Measurements from ENCODE around the gene DIAPH1.

DIAPH1 gene

GRCh38 chr5:141489841-141490240 is 129.0 kb downstream of the DIAPH1 start:
- CTCF ChIA-PET: interaction anchor here (0.9 to 1.4 kb wide), 2 partner anchors 24 to 69 kb away, joined by 3 to 6 read pairs; partner anchors contain the start of gene PCDHGA11
- no peaks in the 10 kb centered on the region for H3K4me1 ChIP-seq (ENCODE audit: control insufficient read depth, insufficient read depth, low read length)
- H3K27ac ChIP-seq (ENCODE audit: extremely low read depth, low read depth, low read length): no peak overlapping the region
- TF ChIP-seq ZFP69B (tag by site-specific recombination; IDR thresholded peaks at IDR 0.05) (no peak), ZNF202 (tag by site-specific recombination; IDR thresholded peaks at IDR 0.05; ENCODE audit: borderline replicate concordance) (no peak), ZNF600 (tag by site-specific recombination; IDR thresholded peaks at IDR 0.05) (no peak), ZBTB8A (tag by site-specific recombination; IDR thresholded peaks at IDR 0.05) (no peak), ZNF2 (tag by site-specific recombination; IDR thresholded peaks at IDR 0.05) (no peak), PRDM1 (tag by site-specific recombination; IDR thresholded peaks at IDR 0.05) (no peak)
- TF ChIP-seq, protein P1, sequence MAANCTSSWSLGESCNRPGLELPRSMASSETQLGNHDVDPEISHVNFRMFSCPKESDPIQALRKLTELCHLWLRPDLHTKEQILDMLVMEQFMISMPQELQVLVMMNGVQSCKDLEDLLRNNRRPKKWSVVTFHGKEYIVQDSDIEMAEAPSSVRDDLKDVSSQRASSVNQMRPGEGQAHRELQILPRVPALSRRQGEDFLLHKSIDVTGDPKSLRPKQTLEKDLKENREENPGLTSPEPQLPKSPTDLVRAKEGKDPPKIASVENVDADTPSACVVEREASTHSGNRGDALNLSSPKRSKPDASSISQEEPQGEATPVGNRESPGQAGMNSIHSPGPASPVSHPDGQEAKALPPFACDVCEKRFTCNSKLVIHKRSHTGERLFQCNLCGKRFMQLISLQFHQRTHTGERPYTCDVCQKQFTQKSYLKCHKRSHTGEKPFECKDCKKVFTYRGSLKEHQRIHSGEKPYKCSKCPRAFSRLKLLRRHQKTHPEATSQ (tag by site-specific recombination; IDR thresholded peaks at IDR 0.05): no peak
- TF ChIP-seq, protein P2, sequence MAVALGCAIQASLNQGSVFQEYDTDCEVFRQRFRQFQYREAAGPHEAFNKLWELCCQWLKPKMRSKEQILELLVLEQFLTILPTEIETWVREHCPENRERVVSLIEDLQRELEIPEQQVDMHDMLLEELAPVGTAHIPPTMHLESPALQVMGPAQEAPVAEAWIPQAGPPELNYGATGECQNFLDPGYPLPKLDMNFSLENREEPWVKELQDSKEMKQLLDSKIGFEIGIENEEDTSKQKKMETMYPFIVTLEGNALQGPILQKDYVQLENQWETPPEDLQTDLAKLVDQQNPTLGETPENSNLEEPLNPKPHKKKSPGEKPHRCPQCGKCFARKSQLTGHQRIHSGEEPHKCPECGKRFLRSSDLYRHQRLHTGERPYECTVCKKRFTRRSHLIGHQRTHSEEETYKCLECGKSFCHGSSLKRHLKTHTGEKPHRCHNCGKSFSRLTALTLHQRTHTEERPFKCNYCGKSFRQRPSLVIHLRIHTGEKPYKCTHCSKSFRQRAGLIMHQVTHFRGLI (tag by site-specific recombination; IDR thresholded peaks at IDR 0.05): no peak
- TF ChIP-seq, protein P3, sequence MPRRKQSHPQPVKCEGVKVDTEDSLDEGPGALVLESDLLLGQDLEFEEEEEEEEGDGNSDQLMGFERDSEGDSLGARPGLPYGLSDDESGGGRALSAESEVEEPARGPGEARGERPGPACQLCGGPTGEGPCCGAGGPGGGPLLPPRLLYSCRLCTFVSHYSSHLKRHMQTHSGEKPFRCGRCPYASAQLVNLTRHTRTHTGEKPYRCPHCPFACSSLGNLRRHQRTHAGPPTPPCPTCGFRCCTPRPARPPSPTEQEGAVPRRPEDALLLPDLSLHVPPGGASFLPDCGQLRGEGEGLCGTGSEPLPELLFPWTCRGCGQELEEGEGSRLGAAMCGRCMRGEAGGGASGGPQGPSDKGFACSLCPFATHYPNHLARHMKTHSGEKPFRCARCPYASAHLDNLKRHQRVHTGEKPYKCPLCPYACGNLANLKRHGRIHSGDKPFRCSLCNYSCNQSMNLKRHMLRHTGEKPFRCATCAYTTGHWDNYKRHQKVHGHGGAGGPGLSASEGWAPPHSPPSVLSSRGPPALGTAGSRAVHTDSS (tag by site-specific recombination; IDR thresholded peaks at IDR 0.05): no peak
- POLR2A ChIA-PET: interaction anchor here (0.8 to 1.7 kb wide), 2 partner anchors 9 to 13 kb away, joined by 3 read pairs; no protein-coding TSS in a partner anchor
- H3K36me3 ChIP-seq (ENCODE audit: control insufficient read depth in 2 of 2, insufficient read depth in 1 of 2, low read length in 2 of 2): no peaks in the 10 kb centered on the region
- H3K4me3 ChIP-seq (ENCODE audit: low read depth, low read length): no peak overlapping the region
- H3K9me3 ChIP-seq (ENCODE audit: control insufficient read depth, insufficient read depth, low read depth, low read length): no peaks in the 10 kb centered on the region

- H3K36me3 ChIP-seq (ENCODE audit: control insufficient read depth in 2 of 2, insufficient read depth in 1 of 2, low read length in 2 of 2): no peaks in the 10 kb centered on the region
- no peaks in the 10 kb centered on the region for H3K9me3 ChIP-seq (ENCODE audit: control insufficient read depth, insufficient read depth, low read depth, low read length)
- H3K4me1 ChIP-seq (ENCODE audit: control insufficient read depth, insufficient read depth, low read length): peaks cover 6% of the 10 kb centered on the region
- CTCF ChIA-PET: interaction anchor here (0.7 to 1.4 kb wide), 3 partner anchors 25 to 68 kb away, joined by 3 to 6 read pairs (median 5); partner anchors contain the start of gene PCDHGA11
- no peak within 1 kb of the TSS for H3K4me3 ChIP-seq (ENCODE audit: low read depth, low read length)
- POLR2A ChIA-PET: interaction anchor here (0.6 to 1.7 kb wide), 3 partner anchors 10 to 40 kb away, joined by 3 read pairs; no protein-coding TSS in a partner anchor
- H3K27ac ChIP-seq (ENCODE audit: extremely low read depth, low read depth, low read length): no peak within 1 kb of the TSS
- TF ChIP-seq ZNF16 (tag by site-specific recombination; IDR thresholded peaks at IDR 0.05; ENCODE audit: low read depth) (no peak), ZNF768 (tag by site-specific recombination; IDR thresholded peaks at IDR 0.05) (no peak), ZIC2 (tag by site-specific recombination; IDR thresholded peaks at IDR 0.05) (no peak), ZNF560 (tag by site-specific recombination; IDR thresholded peaks at IDR 0.05; ENCODE audit: borderline replicate concordance) (no peak)
These were observed 129.9 kb downstream of the DIAPH1 start, which contains the start of gene PCDHGC5 for GRCh38 chr5:141488591-141489561. PCDHGC5 (plus strand) TSS chr5:141489081; CDS start chr5:141489241, 160 bp downstream.

DNA sequence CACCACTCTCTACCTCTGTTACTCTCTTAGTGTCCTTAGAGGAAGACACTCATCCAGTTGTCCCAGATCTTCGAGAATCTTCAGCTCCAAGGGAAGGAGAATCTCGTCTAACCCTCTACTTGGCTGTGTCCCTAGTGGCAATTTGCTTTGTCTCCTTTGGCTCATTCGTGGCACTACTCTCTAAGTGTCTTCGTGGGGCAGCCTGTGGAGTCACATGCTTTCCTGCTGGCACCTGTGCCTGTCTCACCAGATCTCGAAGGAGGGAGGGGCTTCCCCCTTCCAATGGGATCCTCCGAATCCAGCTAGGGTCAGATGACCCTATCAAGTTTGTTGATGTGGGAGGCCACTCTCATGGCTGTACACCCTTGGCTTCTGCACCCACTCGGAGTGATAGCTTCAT is 131.7 kb downstream of the DIAPH1 start:
- no peak overlapping the region for H3K4me3 ChIP-seq (ENCODE audit: low read depth, low read length)
- peaks cover 9% of the 10 kb centered on the region for H3K4me1 ChIP-seq (ENCODE audit: control insufficient read depth, insufficient read depth, low read length)
- H3K36me3 ChIP-seq (ENCODE audit: control insufficient read depth in 2 of 2, insufficient read depth in 1 of 2, low read length in 2 of 2): no peaks in the 10 kb centered on the region
- CTCF ChIA-PET: interaction anchor here (1.1 to 1.3 kb wide), 5 partner anchors 12 to 77 kb away, joined by 3 to 6 read pairs (median 3); partner anchors contain the start of gene PCDHGA12
- no peaks in the 10 kb centered on the region for H3K9me3 ChIP-seq (ENCODE audit: control insufficient read depth, insufficient read depth, low read depth, low read length)
- POLR2A ChIA-PET: interaction anchor here (1.0 kb wide), 1 partner anchor 90 kb away, joined by 3 read pairs; the partner anchor contains the start of gene PCDHGB5
- H3K27ac ChIP-seq (ENCODE audit: extremely low read depth, low read depth, low read length): no peak overlapping the region
- TF ChIP-seq ZNF354C (tag by site-specific recombination; IDR thresholded peaks at IDR 0.05; ENCODE audit: borderline replicate concordance, low read depth) (no peak), ZNF624 (tag by site-specific recombination; IDR thresholded peaks at IDR 0.05) (no peak), KLF7 (tag by site-specific recombination; IDR thresholded peaks at IDR 0.05; ENCODE audit: borderline replicate concordance) (no peak), ZNF221 (tag by site-specific recombination; IDR thresholded peaks at IDR 0.05; ENCODE audit: borderline replicate concordance) (no peak), ZNF555 (tag by site-specific recombination; conservative IDR thresholded peaks at IDR 0.05) (no peak), SCRT2 (tag by site-specific recombination; IDR thresholded peaks at IDR 0.05) (no peak), INSM2 (tag by site-specific recombination; IDR thresholded peaks at IDR 0.05) (no peak), SP7 (tag by site-specific recombination; IDR thresholded peaks at IDR 0.05) (no peak), ZNF664 (tag by site-specific recombination; IDR thresholded peaks at IDR 0.05) (no peak), ZNF223 (tag by site-specific recombination; IDR thresholded peaks at IDR 0.05) (no peak)
